A549 treated with GW870086 at 1 μM for 4 hours (cell line): Measurements from ENCODE around the gene ORC6. TPM values are rescaled to one million over a fixed set of nuclear protein-coding genes. Genes with fewer than 3 reads are reported as not detected.

Experiments used
- total RNA-seq: library from RNA; stranded (reverse); fragments of 200-300 nt; extraction: Qiagen RNA extraction; gene quantifications from 5 replicates; pipeline ENCODE4 v1.2.3, GENCODE V29; 2022; ENCODE audit warnings: low read depth

The ORC6 gene
- total RNA-seq: 43.1 to 48.0 TPM (median 44.3 TPM) in 5 replicates

DNA sequence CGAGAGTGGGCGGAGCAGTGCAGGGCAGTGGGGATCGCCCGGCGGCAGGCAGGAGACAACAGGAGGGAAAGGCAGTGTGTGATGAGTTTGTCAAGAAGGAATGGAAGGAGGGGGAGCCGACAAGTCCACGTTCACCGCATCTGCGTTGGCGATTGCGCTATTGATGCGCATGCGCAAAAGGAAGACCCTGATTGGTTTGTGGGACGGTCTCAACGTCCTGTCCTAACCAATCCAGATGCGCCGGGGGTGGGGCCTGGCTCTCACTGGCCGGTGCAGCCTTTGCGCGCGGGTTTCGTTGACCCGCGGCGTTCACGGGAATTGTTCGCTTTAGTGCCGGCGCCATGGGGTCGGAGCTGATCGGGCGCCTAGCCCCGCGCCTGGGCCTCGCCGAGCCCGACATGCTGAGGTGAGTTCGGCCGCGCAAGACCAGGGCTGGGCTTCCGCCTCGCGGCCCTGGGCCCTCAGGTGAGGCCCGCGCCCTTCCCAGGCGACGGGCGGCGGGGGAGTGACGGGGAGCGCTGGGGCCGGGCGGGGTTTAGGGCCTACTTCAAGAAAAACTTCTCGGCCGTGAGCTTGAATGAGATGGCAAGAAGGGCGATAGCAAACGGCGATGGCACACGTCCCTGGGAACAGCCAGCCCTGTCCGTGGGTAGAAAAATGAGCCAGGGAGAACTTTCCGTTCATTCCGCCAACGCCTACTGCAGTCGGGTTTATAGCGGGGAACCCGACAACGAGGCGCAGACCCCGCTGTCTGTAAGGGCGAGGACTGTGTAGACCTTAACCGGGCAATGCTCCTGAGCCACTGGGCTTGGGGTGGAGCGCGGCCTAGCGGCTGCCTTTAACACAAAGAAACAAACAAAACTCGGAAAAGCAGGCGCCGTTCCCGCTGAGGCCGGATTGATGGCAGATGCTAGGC is at the start of gene ORC6:
ORC6 (plus strand) TSS at position 295 of the 916 bp plus-strand sequence; CDS start at position 342, 47 bp downstream.

GRCh38 chr16:46688654-46689364 is 650 bp upstream of the ORC6 start, which contains the start of gene VPS35:
Gene VPS35, minus strand, starts transcription at chr16:46689178. Its CDS starts 45 bp downstream, at chr16:46689133.

Other genes starting within 250 kb of the ORC6 start
- gene SHCBP1, start 68.3 kb upstream of the ORC6 start, total RNA-seq: 29.2 to 41.4 TPM (median 37.7 TPM) in 5 replicates
- gene VPS35, start 481 bp upstream of the ORC6 start, total RNA-seq: 73.9 to 93.6 TPM (median 77.5 TPM) in 5 replicates
- gene MYLK3, start 58.7 kb downstream of the ORC6 start, total RNA-seq: 0.02 to 0.15 TPM (median 0.09 TPM) in 4 of 5 replicates, not detected in the other
- 5.7 to 7.9 TPM (median 6.6 TPM) in 5 replicates for gene C16orf87, start 141.5 kb downstream of the ORC6 start, total RNA-seq
- gene GPT2, start 194.7 kb downstream of the ORC6 start, total RNA-seq: 8.2 to 12.7 TPM (median 11.4 TPM) in 5 replicates